ENCODE results near the gene NUP205. TPM values are rescaled to one million over a fixed set of nuclear protein-coding genes. Genes with fewer than 3 reads are reported as not detected.

NUP205 gene
- total and polyA plus RNA-seq, 9 donors: 19.5 to 51.5 (median 38.7) TPM

GRCh38 chr7:135517060-135517459 is 40.7 kb upstream of the NUP205 start:
- Histone ChIP-seq H3K9me3 (no peaks in the 10 kb centered on the region), H3K27ac (no peak overlapping the region), H3K4me1 (ENCODE audit: insufficient read depth) (no peaks in the 10 kb centered on the region), H3K36me3 (no peaks in the 10 kb centered on the region), H3K4me3 (no peak overlapping the region), H3K27me3 (no peaks in the 10 kb centered on the region)
- no peak for DNase-seq
- WGBS, 3 donors: 89 to 92% (median 89%) methylated on average over 3 of the region's 3 CpGs
- no peak for TF ChIP-seq CTCF (IDR thresholded peaks at IDR 0.05)
- no peak for TF ChIP-seq POLR2A (IDR thresholded peaks at IDR 0.05)
- no peak for TF ChIP-seq EP300 (IDR thresholded peaks at IDR 0.05)
- intact Hi-C loops (cut with DNase I): no loop called here

DNA sequence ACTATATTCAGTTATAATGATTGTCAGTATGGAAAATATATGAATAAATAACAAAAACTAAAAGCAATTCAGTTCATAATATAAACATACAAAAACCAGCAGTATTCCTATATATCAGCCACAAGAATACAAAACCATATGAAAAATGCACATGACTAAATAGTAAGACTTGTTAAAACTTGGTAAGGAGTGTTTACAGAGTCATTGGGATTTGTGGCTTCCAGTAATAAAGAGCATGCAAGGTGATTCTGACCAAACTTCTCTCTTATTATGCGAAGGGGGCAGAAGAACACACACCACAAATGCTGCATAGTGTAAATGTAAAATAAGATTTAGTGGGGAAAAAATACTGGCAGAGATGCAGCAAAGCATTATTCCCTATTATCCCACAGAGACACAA is 39.0 kb upstream of the NUP205 start:
- Histone ChIP-seq H3K27me3 (no peaks in the 10 kb centered on the region), H3K27ac (no peak overlapping the region), H3K4me1 (ENCODE audit: insufficient read depth) (no peaks in the 10 kb centered on the region), H3K36me3 (no peaks in the 10 kb centered on the region), H3K4me3 (no peak overlapping the region), H3K9me3 (no peaks in the 10 kb centered on the region)
- no peak for DNase-seq
- 79 to 94% (median 93%) methylated on average over 1 of the region's 1 CpG for WGBS, 3 donors
- no peak for TF ChIP-seq EP300 (IDR thresholded peaks at IDR 0.05)
- no peak for TF ChIP-seq CTCF (IDR thresholded peaks at IDR 0.05)
- no peak for TF ChIP-seq POLR2A (IDR thresholded peaks at IDR 0.05)
- intact Hi-C loops (cut with DNase I): no loop called here

DNA sequence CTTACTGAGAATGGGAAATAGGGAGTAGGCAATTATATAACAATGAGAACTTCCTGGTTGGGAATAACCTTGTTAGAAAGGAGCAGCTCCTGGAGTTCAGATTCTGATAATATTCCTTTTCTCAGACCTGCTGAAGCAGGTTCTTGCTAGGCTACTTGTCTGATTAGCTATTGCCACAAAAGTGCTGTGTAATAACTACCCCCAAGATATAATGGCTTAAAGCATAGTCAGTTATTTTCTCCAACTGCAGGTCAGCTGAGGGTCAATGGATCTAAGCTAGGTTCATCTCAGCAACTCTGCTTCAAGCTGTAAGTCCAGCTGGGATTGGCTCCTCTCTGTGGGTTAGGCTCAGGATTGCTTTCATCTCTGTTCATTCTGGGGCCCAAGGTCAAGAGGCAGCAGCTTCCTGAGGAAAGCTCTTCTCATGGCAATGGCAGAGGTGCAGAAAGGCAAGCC is 38.5 kb upstream of the NUP205 start:
- Histone ChIP-seq H3K36me3 (no peaks in the 10 kb centered on the region), H3K27me3 (no peaks in the 10 kb centered on the region), H3K4me1 (ENCODE audit: insufficient read depth) (no peaks in the 10 kb centered on the region), H3K4me3 (no peak overlapping the region), H3K27ac (no peak overlapping the region), H3K9me3 (no peaks in the 10 kb centered on the region)
- DNase-seq: no peak
- TF ChIP-seq POLR2A (IDR thresholded peaks at IDR 0.05) (no peak), CTCF (IDR thresholded peaks at IDR 0.05) (no peak), EP300 (IDR thresholded peaks at IDR 0.05) (no peak)
- intact Hi-C loops (cut with DNase I): no loop called here

- WGBS, 3 donors: 86 to 92% (median 90%) methylated on average over 4 of the region's 4 CpGs
- TF ChIP-seq CTCF (IDR thresholded peaks at IDR 0.05): no peak
- no peak for TF ChIP-seq EP300 (IDR thresholded peaks at IDR 0.05)
- TF ChIP-seq POLR2A (IDR thresholded peaks at IDR 0.05): no peak
- no peaks in the 10 kb centered on the region for H3K9me3 ChIP-seq
- intact Hi-C loops (cut with DNase I): no loop called here
- no peaks in the 10 kb centered on the region for H3K27me3 ChIP-seq
- no peak overlapping the region for H3K27ac ChIP-seq
- H3K4me3 ChIP-seq: no peak overlapping the region
- H3K36me3 ChIP-seq: no peaks in the 10 kb centered on the region
- DNase-seq: no peak
- H3K4me1 ChIP-seq (ENCODE audit: insufficient read depth): no peaks in the 10 kb centered on the region
Observed at GRCh38 chr7:135519871-135520270, 37.8 kb upstream of the NUP205 start.

- Histone ChIP-seq H3K4me1 (ENCODE audit: insufficient read depth) (no peaks in the 10 kb centered on the region), H3K27me3 (no peaks in the 10 kb centered on the region), H3K9me3 (no peaks in the 10 kb centered on the region), H3K36me3 (no peaks in the 10 kb centered on the region), H3K4me3 (no peak overlapping the region), H3K27ac (no peak overlapping the region)
- intact Hi-C loops (cut with DNase I): no loop called here
- TF ChIP-seq EP300 (IDR thresholded peaks at IDR 0.05): no peak
- no peak for TF ChIP-seq CTCF (IDR thresholded peaks at IDR 0.05)
- TF ChIP-seq POLR2A (IDR thresholded peaks at IDR 0.05): no peak
- WGBS, 3 donors: 88 to 89% (median 89%) methylated on average over 6 of the region's 6 CpGs
- DNase-seq: no peak
Observed at GRCh38 chr7:135522509-135522908, 35.2 kb upstream of the NUP205 start.
